ENCODE results near the gene SDK1. TPM values are rescaled to one million over a fixed set of nuclear protein-coding genes. Genes with fewer than 3 reads are reported as not detected.
A peak's percentile ranks its signal among the peaks of the same experiment; 100 is the strongest.
"Not testable (repeated sequence)": the region's sequence is repeated elsewhere in the genome, so short reads cannot be mapped to it uniquely, and the experiment has no call there.

Gene SDK1
- total RNA-seq, 1 experiment from 2014 or later: 9.3 TPM

DNA sequence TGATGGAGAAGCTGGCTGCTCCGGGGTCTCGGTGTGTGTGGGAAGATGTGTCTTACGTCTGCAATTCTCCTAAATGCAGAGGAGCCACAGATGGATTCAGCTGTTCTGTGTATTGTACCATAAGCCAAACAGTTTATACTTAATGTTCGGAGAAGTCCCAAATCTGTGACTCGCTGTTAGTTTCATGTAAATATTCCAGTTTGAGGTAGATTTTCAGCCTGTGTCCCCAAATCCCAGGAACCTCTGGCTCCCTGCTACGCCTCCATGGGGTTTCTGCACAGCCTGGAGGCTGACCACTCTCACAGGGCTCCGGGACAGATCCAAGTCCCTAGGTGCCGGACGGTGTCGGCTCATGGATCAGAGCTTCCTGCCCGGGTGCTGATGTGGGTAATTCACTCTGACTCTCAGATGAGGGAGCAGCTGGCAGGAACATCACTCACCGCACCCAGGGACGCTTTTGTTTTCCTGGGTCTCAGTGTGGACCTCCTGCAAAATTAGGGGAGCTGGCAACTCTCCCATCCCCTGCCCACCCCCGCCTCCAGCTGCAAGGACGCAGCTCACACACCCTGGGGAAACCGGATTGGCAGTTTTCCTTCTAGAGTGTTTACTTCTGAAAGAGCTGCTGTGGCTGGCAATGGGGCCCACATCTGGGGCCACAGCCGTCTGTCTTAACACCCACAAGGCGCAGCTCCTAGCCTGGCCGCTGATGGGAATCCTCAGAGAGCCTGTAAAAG is 960.0 kb downstream of the SDK1 start:
- Mint-ChIP-seq H3K4me3 (no peak overlapping the region), H3K27me3 (ENCODE audit: low read depth) (no peaks in the 10 kb centered on the region), H3K9me3 (peaks cover 6% of the 10 kb centered on the region; the same call in 1 of the 2 replicates), H3K4me1 (no peaks in the 10 kb centered on the region), H3K27ac (0 out of 2 replicates have a peak overlapping the region, but pooled peaks have one; percentile 23), H3K36me3 (no peaks in the 10 kb centered on the region)
- TF ChIP-seq, protein P1, sequence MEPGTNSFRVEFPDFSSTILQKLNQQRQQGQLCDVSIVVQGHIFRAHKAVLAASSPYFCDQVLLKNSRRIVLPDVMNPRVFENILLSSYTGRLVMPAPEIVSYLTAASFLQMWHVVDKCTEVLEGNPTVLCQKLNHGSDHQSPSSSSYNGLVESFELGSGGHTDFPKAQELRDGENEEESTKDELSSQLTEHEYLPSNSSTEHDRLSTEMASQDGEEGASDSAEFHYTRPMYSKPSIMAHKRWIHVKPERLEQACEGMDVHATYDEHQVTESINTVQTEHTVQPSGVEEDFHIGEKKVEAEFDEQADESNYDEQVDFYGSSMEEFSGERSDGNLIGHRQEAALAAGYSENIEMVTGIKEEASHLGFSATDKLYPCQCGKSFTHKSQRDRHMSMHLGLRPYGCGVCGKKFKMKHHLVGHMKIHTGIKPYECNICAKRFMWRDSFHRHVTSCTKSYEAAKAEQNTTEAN (CRISPR knock-in tag; IDR thresholded peaks at IDR 0.05): no peak
- TF ChIP-seq ZNF219 (CRISPR knock-in tag; IDR thresholded peaks at IDR 0.05; ENCODE audit: borderline replicate concordance) (no peak), GTF2I (CRISPR knock-in tag; conservative IDR thresholded peaks at IDR 0.05) (no peak), GRHL2 (CRISPR knock-in tag; IDR thresholded peaks at IDR 0.05; ENCODE audit: insufficient replicate concordance, severe bottlenecking) (no peak), MXD4 (CRISPR knock-in tag; IDR thresholded peaks at IDR 0.05; ENCODE audit: borderline replicate concordance) (no peak), FOXJ3 (CRISPR knock-in tag; IDR thresholded peaks at IDR 0.05; ENCODE audit: borderline replicate concordance) (no peak), TCF7 (CRISPR knock-in tag; IDR thresholded peaks at IDR 0.05; ENCODE audit: low read depth) (no peak), FOXK1 (CRISPR knock-in tag; IDR thresholded peaks at IDR 0.05) (no peak), ZNF317 (CRISPR knock-in tag; IDR thresholded peaks at IDR 0.05; ENCODE audit: borderline replicate concordance, low read depth) (no peak), ATF1 (CRISPR knock-in tag; IDR thresholded peaks at IDR 0.05) (no peak), JUN (CRISPR knock-in tag; IDR thresholded peaks at IDR 0.05) (no peak), ESRRA (CRISPR knock-in tag; IDR thresholded peaks at IDR 0.05; ENCODE audit: borderline replicate concordance) (no peak), NFE2L1 (CRISPR knock-in tag; IDR thresholded peaks at IDR 0.05) (no peak), ZNF121 (CRISPR knock-in tag; IDR thresholded peaks at IDR 0.05) (no peak)
- TF ChIP-seq, protein P2, sequence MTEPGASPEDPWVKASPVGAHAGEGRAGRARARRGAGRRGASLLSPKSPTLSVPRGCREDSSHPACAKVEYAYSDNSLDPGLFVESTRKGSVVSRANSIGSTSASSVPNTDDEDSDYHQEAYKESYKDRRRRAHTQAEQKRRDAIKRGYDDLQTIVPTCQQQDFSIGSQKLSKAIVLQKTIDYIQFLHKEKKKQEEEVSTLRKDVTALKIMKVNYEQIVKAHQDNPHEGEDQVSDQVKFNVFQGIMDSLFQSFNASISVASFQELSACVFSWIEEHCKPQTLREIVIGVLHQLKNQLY (CRISPR knock-in tag; IDR thresholded peaks at IDR 0.05): no peak
- TF ChIP-seq, protein P3, sequence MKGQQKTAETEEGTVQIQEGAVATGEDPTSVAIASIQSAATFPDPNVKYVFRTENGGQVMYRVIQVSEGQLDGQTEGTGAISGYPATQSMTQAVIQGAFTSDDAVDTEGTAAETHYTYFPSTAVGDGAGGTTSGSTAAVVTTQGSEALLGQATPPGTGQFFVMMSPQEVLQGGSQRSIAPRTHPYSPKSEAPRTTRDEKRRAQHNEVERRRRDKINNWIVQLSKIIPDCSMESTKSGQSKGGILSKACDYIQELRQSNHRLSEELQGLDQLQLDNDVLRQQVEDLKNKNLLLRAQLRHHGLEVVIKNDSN (CRISPR knock-in tag; IDR thresholded peaks at IDR 0.05): no peak
- TF ChIP-seq, protein P4, sequence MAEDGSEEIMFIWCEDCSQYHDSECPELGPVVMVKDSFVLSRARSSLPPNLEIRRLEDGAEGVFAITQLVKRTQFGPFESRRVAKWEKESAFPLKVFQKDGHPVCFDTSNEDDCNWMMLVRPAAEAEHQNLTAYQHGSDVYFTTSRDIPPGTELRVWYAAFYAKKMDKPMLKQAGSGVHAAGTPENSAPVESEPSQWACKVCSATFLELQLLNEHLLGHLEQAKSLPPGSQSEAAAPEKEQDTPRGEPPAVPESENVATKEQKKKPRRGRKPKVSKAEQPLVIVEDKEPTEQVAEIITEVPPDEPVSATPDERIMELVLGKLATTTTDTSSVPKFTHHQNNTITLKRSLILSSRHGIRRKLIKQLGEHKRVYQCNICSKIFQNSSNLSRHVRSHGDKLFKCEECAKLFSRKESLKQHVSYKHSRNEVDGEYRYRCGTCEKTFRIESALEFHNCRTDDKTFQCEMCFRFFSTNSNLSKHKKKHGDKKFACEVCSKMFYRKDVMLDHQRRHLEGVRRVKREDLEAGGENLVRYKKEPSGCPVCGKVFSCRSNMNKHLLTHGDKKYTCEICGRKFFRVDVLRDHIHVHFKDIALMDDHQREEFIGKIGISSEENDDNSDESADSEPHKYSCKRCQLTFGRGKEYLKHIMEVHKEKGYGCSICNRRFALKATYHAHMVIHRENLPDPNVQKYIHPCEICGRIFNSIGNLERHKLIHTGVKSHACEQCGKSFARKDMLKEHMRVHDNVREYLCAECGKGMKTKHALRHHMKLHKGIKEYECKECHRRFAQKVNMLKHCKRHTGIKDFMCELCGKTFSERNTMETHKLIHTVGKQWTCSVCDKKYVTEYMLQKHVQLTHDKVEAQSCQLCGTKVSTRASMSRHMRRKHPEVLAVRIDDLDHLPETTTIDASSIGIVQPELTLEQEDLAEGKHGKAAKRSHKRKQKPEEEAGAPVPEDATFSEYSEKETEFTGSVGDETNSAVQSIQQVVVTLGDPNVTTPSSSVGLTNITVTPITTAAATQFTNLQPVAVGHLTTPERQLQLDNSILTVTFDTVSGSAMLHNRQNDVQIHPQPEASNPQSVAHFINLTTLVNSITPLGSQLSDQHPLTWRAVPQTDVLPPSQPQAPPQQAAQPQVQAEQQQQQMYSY (CRISPR knock-in tag; IDR thresholded peaks at IDR 0.05): no peak
- no peak for DNase-seq (ENCODE audit: low spot score)
- ChIA-PET CTCF (interaction anchor here (0.8 kb wide), 1 partner anchor 371 kb away, joined by 3 read pairs; no protein-coding TSS in a partner anchor), POLR2A (no interaction called here)
- ATAC-seq: 0 out of 2 replicates have a peak, but pooled peaks have one; percentile 16

DNA sequence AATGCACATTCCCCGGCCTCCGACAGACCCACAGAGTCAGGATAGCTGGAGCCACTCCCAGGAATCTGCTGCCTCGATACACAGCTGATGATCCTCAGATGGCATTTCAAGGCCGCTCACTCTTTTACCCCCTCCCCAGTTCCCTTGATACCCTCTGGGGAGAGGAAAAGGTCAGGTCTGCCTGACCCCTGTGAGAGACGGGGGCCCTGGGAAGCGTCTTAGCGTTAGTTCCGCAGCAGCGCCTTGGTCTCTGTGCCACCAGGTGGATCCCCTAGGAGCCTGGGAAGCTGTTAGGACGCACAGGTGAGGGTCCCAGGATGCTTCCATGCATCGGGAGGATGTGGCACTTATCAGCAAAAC is 960.5 kb downstream of the SDK1 start:
- ATAC-seq (0 out of 2 replicates have a peak, but pooled peaks have one; percentile 20), DNase-seq (ENCODE audit: low spot score) (no peak)
- peaks cover 6% of the 10 kb centered on the region; the same call in 1 of the 2 replicates for H3K9me3 Mint-ChIP-seq
- H3K4me3 Mint-ChIP-seq: no peak overlapping the region
- H3K36me3 Mint-ChIP-seq: no peaks in the 10 kb centered on the region
- ChIA-PET CTCF (interaction anchor here (0.8 to 1.0 kb wide), 2 partner anchors 14 to 370 kb away, joined by 3 read pairs; no protein-coding TSS in a partner anchor), POLR2A (no interaction called here)
- no peaks in the 10 kb centered on the region for H3K27me3 Mint-ChIP-seq (ENCODE audit: low read depth)
- H3K27ac Mint-ChIP-seq: no peak overlapping the region
- no peaks in the 10 kb centered on the region for H3K4me1 Mint-ChIP-seq
- no peak for TF ChIP-seq ESRRA (CRISPR knock-in tag; IDR thresholded peaks at IDR 0.05; ENCODE audit: borderline replicate concordance)
- no peak for TF ChIP-seq MXD4 (CRISPR knock-in tag; IDR thresholded peaks at IDR 0.05; ENCODE audit: borderline replicate concordance)
- no peak for TF ChIP-seq ATF1 (CRISPR knock-in tag; IDR thresholded peaks at IDR 0.05)
- TF ChIP-seq SOX15 (CRISPR knock-in tag; IDR thresholded peaks at IDR 0.05): no peak
- TF ChIP-seq, protein P5, sequence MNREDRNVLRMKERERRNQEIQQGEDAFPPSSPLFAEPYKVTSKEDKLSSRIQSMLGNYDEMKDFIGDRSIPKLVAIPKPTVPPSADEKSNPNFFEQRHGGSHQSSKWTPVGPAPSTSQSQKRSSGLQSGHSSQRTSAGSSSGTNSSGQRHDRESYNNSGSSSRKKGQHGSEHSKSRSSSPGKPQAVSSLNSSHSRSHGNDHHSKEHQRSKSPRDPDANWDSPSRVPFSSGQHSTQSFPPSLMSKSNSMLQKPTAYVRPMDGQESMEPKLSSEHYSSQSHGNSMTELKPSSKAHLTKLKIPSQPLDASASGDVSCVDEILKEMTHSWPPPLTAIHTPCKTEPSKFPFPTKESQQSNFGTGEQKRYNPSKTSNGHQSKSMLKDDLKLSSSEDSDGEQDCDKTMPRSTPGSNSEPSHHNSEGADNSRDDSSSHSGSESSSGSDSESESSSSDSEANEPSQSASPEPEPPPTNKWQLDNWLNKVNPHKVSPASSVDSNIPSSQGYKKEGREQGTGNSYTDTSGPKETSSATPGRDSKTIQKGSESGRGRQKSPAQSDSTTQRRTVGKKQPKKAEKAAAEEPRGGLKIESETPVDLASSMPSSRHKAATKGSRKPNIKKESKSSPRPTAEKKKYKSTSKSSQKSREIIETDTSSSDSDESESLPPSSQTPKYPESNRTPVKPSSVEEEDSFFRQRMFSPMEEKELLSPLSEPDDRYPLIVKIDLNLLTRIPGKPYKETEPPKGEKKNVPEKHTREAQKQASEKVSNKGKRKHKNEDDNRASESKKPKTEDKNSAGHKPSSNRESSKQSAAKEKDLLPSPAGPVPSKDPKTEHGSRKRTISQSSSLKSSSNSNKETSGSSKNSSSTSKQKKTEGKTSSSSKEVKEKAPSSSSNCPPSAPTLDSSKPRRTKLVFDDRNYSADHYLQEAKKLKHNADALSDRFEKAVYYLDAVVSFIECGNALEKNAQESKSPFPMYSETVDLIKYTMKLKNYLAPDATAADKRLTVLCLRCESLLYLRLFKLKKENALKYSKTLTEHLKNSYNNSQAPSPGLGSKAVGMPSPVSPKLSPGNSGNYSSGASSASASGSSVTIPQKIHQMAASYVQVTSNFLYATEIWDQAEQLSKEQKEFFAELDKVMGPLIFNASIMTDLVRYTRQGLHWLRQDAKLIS (CRISPR knock-in tag; IDR thresholded peaks at IDR 0.05; ENCODE audit: borderline replicate concordance): no peak
- TF ChIP-seq, protein P6, sequence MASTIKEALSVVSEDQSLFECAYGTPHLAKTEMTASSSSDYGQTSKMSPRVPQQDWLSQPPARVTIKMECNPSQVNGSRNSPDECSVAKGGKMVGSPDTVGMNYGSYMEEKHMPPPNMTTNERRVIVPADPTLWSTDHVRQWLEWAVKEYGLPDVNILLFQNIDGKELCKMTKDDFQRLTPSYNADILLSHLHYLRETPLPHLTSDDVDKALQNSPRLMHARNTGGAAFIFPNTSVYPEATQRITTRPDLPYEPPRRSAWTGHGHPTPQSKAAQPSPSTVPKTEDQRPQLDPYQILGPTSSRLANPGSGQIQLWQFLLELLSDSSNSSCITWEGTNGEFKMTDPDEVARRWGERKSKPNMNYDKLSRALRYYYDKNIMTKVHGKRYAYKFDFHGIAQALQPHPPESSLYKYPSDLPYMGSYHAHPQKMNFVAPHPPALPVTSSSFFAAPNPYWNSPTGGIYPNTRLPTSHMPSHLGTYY (CRISPR knock-in tag; IDR thresholded peaks at IDR 0.05): no peak

DNA sequence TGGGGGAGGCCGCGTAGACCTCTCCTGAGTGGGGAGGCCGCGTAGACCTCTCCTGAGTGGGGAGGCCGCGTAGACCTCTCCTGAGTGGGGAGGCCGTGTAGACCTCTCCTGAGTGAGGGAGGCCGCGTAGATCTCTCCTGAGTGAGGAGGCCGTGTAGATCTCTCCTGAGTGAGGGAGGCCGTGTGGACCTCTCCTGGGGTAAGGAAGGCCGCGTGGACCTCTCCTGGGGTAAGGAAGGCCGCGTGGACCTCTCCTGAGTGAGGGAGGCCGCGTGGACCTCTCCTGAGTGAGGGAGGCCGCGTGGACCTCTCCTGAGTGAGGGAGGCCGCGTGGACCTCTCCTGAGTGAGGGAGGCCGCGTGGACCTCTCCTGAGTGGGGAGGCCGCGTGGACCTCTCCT is 963.2 kb downstream of the SDK1 start:
- H3K9me3 Mint-ChIP-seq; H3K27ac Mint-ChIP-seq; DNase-seq (ENCODE audit: low spot score); H3K27me3 Mint-ChIP-seq (ENCODE audit: low read depth); ATAC-seq; H3K36me3 Mint-ChIP-seq; H3K4me1 Mint-ChIP-seq; H3K4me3 Mint-ChIP-seq; POLR2A ChIA-PET: not testable (repeated sequence)
- CTCF ChIA-PET: interaction anchor here (0.6 kb wide), 1 partner anchor 46 kb away, joined by 3 read pairs; no protein-coding TSS in a partner anchor

Measured in WTC11 (cell line).